ENCODE results near the gene SMIM5. TPM values are rescaled to one million over a fixed set of nuclear protein-coding genes. Genes with fewer than 3 reads are reported as not detected.

The SMIM5 gene
- total RNA-seq, 4 donors from 2014 or later, result 7.1 to 11.9 (median 9.5) TPM

DNA sequence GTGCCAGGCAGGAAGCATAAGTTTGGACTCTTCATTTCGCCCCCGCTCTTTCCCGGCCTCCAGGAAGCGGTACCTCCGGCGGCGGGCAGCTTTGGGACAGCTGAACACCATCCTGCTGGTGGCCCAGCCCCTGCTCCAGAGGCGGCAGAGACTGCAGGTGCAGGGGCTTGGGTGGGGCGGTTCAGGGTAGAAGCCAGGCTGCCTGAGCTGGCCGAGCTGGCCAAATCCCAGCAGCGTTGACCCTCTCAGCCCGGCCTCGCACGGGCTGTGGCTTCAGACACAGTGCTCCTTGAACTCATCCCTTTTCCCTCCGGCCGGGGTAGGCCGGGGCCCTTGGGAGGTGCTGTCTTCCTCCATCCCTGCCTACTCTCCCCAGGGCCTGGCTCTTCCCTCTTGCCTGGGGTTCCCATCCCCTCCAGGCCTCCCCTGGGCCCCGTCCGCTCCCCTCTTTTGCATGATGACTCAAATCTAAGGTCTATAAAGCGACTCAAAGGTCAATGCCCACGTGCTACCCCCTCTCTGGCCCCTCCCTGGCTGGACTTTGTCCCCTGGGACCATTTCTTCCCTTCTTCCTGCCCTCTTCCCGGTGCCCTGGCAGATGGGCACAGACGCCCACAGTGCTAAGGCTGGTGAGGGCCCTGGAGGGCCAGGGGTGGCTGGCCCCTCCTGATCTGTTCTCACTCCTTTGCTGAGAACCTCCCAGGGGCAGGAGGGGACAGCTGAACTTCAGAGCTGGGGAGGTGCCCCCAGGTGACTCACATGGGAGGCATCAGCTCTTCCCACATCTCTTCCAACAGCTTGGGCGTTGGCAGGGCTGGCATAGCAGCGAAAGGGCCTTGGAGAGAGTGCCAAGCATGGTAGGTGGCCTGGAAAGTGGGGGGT is 22.9 kb upstream of the SMIM5 start:
- intact Hi-C loops (cut with DNase I; ENCODE audit: low total_unique reads), result no loop called here
- WGBS, 2 donors, result 79 to 81% methylated on average over 20 to 25 of the region's 25 CpGs
- H3K4me3 ChIP-seq (ENCODE audit: low read depth, poor library complexity, severe bottlenecking), result no peak overlapping the region
- no peak for TF ChIP-seq POLR2A (IDR thresholded peaks at IDR 0.05)
- TF ChIP-seq, protein P1, sequence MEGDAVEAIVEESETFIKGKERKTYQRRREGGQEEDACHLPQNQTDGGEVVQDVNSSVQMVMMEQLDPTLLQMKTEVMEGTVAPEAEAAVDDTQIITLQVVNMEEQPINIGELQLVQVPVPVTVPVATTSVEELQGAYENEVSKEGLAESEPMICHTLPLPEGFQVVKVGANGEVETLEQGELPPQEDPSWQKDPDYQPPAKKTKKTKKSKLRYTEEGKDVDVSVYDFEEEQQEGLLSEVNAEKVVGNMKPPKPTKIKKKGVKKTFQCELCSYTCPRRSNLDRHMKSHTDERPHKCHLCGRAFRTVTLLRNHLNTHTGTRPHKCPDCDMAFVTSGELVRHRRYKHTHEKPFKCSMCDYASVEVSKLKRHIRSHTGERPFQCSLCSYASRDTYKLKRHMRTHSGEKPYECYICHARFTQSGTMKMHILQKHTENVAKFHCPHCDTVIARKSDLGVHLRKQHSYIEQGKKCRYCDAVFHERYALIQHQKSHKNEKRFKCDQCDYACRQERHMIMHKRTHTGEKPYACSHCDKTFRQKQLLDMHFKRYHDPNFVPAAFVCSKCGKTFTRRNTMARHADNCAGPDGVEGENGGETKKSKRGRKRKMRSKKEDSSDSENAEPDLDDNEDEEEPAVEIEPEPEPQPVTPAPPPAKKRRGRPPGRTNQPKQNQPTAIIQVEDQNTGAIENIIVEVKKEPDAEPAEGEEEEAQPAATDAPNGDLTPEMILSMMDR (IDR thresholded peaks at IDR 0.05), result no peak
- no peak for DNase-seq (ENCODE audit: low spot score in 2 of 2)

DNA sequence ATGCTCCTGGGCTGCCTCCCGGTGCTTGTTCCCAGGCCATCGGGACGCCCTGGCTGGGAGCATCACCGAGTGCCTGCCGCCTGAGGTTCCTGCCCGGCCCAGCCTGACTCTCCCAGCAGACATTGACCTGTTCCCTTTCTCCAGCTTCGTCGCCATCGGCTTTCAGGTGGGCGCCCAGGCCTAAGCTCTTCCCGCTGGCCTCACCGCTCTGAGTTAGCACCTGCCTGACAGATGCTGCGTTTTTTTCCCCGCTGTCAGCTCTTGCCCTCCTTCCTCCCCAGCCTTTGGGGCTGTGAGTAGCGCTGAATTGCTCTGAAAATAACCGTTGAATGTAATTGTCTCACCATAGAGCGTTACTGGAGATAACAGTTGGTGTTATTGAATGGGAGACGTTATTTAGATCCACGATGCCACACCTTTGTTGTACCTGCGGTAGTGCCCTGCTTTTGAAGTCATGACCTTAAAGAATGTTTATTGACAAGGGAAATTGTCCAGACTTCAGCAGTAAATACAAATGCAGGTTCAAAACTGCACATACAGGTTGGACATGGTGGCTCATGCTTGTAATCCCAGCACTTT is 21.3 kb upstream of the SMIM5 start:
- intact Hi-C loops (cut with DNase I; ENCODE audit: low total_unique reads), result no loop called here
- WGBS, 2 donors, result 87 to 91% methylated on average over 20 of the region's 20 CpGs
- H3K4me3 ChIP-seq (ENCODE audit: low read depth, poor library complexity, severe bottlenecking), result no peak overlapping the region
- no peak for TF ChIP-seq POLR2A (IDR thresholded peaks at IDR 0.05)
- TF ChIP-seq, protein P1 (IDR thresholded peaks at IDR 0.05), result no peak
- DNase-seq (ENCODE audit: low spot score in 2 of 2), result no peak

DNA sequence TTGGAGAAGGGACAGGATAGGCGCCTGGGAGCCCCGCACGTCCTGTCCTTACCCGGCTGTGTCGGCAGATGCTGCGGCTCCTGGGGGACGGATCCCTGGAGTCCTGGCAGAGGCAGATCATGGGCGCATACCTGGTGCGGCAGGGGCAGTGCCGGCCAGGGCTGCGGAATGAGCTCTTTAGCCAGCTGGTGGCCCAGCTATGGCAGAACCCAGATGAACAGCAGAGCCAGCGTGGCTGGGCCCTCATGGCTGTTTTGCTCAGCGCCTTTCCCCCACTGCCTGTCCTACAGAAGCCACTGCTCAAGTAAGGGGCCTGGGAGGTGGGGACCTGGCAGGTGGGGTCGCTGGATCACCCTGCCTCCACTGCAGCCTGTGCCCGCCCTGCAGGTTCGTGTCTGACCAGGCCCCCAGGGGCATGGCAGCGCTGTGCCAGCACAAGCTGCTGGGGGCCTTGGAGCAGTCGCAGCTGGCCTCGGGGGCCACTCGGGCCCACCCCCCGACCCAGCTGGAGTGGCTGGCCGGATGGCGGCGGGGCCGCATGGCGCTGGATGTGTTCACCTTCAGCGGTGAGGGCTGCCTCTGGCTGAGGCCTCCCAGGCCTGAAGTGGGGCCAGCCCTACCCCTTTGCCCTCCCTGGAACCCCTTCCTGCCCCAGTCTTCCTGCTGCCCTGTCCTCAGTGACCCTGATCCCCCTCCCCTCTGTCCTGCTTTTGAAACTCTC is 20.2 kb upstream of the SMIM5 start:
- intact Hi-C loops (cut with DNase I; ENCODE audit: low total_unique reads), result no loop called here
- no peak for DNase-seq (ENCODE audit: low spot score in 2 of 2)
- no peak overlapping the region for H3K4me3 ChIP-seq (ENCODE audit: low read depth, poor library complexity, severe bottlenecking)
- WGBS, 2 donors, result 92% methylated on average over 20 to 21 of the region's 27 CpGs
- TF ChIP-seq POLR2A (IDR thresholded peaks at IDR 0.05), result no peak
- TF ChIP-seq, protein P1 (IDR thresholded peaks at IDR 0.05), result no peak

DNA sequence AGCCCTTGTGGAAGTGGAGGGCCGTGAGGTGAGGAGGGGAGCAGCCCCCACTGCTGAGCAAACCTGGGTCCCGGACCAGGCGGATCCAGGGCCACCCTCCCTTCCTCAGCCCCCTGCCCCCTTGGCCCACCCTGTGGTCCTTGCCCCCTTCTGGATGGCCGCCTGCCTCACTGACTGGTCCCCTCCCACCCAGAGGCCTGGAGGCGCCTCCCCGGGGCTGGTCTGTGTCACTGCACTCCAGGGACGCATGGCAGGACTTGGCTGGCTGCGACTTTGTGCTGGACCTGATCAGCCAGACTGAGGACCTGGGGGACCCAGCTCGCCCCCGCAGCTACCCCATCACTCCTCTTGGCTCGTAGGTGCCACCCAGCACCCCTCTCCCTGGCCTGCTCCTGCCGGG is 19.2 kb upstream of the SMIM5 start:
- no peak for DNase-seq (ENCODE audit: low spot score in 2 of 2)
- no peak overlapping the region for H3K4me3 ChIP-seq (ENCODE audit: low read depth, poor library complexity, severe bottlenecking)
- TF ChIP-seq POLR2A (IDR thresholded peaks at IDR 0.05), result no peak
- TF ChIP-seq, protein P1 (IDR thresholded peaks at IDR 0.05), result no peak
- intact Hi-C loops (cut with DNase I; ENCODE audit: low total_unique reads), result no loop called here
- 87 to 90% methylated on average over 8 to 12 of the region's 12 CpGs for WGBS, 2 donors

DNA sequence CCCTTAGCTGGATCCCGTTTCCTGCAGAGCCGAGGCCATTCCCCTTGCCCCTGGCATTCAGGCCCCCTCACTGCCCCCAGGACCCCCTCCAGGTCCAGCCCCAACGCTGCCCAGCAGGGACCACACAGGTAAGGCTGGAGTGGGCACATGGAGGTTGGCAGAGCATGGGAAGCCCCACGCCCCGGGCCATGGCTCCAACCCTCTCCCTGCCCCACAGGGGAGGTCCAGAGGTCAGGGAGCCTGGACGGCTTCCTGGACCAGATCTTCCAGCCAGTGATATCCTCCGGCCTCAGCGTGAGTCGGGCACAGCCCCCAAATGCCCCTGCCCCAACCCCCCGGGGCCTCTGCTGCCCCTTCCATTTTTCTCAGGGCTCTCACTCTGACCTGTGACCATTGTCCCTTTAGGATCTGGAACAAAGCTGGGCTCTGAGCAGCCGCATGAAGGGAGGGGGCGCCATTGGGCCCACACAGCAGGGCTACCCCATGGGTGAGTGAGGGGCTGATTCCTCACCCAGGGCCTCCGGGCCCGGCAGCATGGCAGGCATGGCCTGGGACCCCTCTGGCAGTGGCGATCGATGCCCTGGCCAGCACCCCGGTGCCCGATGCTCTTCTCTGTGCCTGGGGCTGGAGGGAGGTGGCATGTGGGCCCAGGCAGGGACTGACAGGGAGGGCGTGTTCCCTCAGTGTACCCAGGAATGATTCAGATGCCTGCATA is 18.5 kb upstream of the SMIM5 start:
- intact Hi-C loops (cut with DNase I; ENCODE audit: low total_unique reads), result no loop called here
- WGBS, 2 donors, result 87% methylated on average over 14 of the region's 19 CpGs
- H3K4me3 ChIP-seq (ENCODE audit: low read depth, poor library complexity, severe bottlenecking), result no peak overlapping the region
- TF ChIP-seq, protein P1 (IDR thresholded peaks at IDR 0.05), result no peak
- TF ChIP-seq POLR2A (IDR thresholded peaks at IDR 0.05), result no peak
- DNase-seq (ENCODE audit: low spot score in 2 of 2), result no peak
